Measurements from ENCODE around the gene CDH2.

The CDH2 gene

GRCh38 chr18:28113271-28114029, 63.5 kb downstream of the CDH2 start:
- TF ChIP-seq CTCF (conservative IDR thresholded peaks at IDR 0.05; ENCODE audit: control insufficient read depth, insufficient read depth, low read depth, low read length), result no peak
- DNase-seq (ENCODE audit: low read depth), result no peak
- no peak overlapping the region for H3K4me3 ChIP-seq (ENCODE audit: control insufficient read depth, low read depth, low read length)

- no peak for TF ChIP-seq CTCF (conservative IDR thresholded peaks at IDR 0.05; ENCODE audit: control insufficient read depth, insufficient read depth, low read depth, low read length)
- peak; percentile 73 for DNase-seq (ENCODE audit: low read depth)
- no peak overlapping the region for H3K4me3 ChIP-seq (ENCODE audit: control insufficient read depth, low read depth, low read length)
Measured at GRCh38 chr18:28112056-28112470, 64.9 kb downstream of the CDH2 start.

- TF ChIP-seq CTCF (conservative IDR thresholded peaks at IDR 0.05; ENCODE audit: control insufficient read depth, insufficient read depth, low read depth, low read length), result no peak
- DNase-seq (ENCODE audit: low read depth), result no peak
- no peak overlapping the region for H3K4me3 ChIP-seq (ENCODE audit: control insufficient read depth, low read depth, low read length)
Measured at GRCh38 chr18:28110924-28111323, 66.0 kb downstream of the CDH2 start.

GRCh38 chr18:28109781-28110560, 67.0 kb downstream of the CDH2 start:
- no peak for DNase-seq (ENCODE audit: low read depth)
- no peak overlapping the region for H3K4me3 ChIP-seq (ENCODE audit: control insufficient read depth, low read depth, low read length)
- no peak for TF ChIP-seq CTCF (conservative IDR thresholded peaks at IDR 0.05; ENCODE audit: control insufficient read depth, insufficient read depth, low read depth, low read length)

- H3K4me3 ChIP-seq (ENCODE audit: control insufficient read depth, low read depth, low read length), result no peak overlapping the region
- DNase-seq (ENCODE audit: low read depth), result peak; percentile 41
- TF ChIP-seq CTCF (conservative IDR thresholded peaks at IDR 0.05; ENCODE audit: control insufficient read depth, insufficient read depth, low read depth, low read length), result no peak
Measured at GRCh38 chr18:28108814-28109213, 68.1 kb downstream of the CDH2 start.

- TF ChIP-seq CTCF (conservative IDR thresholded peaks at IDR 0.05; ENCODE audit: control insufficient read depth, insufficient read depth, low read depth, low read length), result no peak
- DNase-seq (ENCODE audit: low read depth), result no peak
- H3K4me3 ChIP-seq (ENCODE audit: control insufficient read depth, low read depth, low read length), result no peak overlapping the region
Measured at GRCh38 chr18:28108254-28108653, 68.7 kb downstream of the CDH2 start.
